ENCODE measurements around the gene POLD4.
"Not testable (repeated sequence)": the region's sequence is repeated elsewhere in the genome, so short reads cannot be mapped to it uniquely, and the experiment has no call there.

Gene POLD4

GRCh38 chr11:67353317-67354074 is at the start of gene POLD4:
Gene POLD4 (minus strand): TSS chr11:67353546. CDS start chr11:67353399, 147 bp downstream.
- DNase-seq, result peak; percentile 95
- in situ Hi-C loops (cut with MboI; ENCODE audit: low pct_unique_long_range_greater_than_20kb, low sequenced_read_pairs), result no loop called here

GRCh38 chr11:67403085-67403484 is 49.7 kb upstream of the POLD4 start:
- DNase-seq; in situ Hi-C loops (cut with MboI; ENCODE audit: low pct_unique_long_range_greater_than_20kb, low sequenced_read_pairs): not testable (repeated sequence)

GRCh38 chr11:67402192-67402839 is 49.0 kb upstream of the POLD4 start:
- in situ Hi-C loops (cut with MboI; ENCODE audit: low pct_unique_long_range_greater_than_20kb, low sequenced_read_pairs), result not testable (repeated sequence)

GRCh38 chr11:67401495-67402191 is 48.3 kb upstream of the POLD4 start, which contains the start of gene PPP1CA:
Gene PPP1CA (minus strand): TSS chr11:67401858. CDS start chr11:67401782, 76 bp downstream.
- peak; percentile 83 for DNase-seq
- in situ Hi-C loops (cut with MboI; ENCODE audit: low pct_unique_long_range_greater_than_20kb, low sequenced_read_pairs), result no loop called here

More at GRCh38 chr11:67402192-67402839, 49.0 kb upstream of the POLD4 start:
- DNase-seq, result not testable (repeated sequence)

GRCh38 chr11:67400942-67401494 is 47.7 kb upstream of the POLD4 start:
- no peak for DNase-seq
- in situ Hi-C loops (cut with MboI; ENCODE audit: low pct_unique_long_range_greater_than_20kb, low sequenced_read_pairs), result no loop called here

GRCh38 chr11:67400251-67400941 is 47.0 kb upstream of the POLD4 start:
- no peak for DNase-seq
- in situ Hi-C loops (cut with MboI; ENCODE audit: low pct_unique_long_range_greater_than_20kb, low sequenced_read_pairs), result no loop called here

- in situ Hi-C loops (cut with MboI; ENCODE audit: low pct_unique_long_range_greater_than_20kb, low sequenced_read_pairs), result no loop called here
- no peak for DNase-seq
Observed at GRCh38 chr11:67398661-67399563, 45.6 kb upstream of the POLD4 start.

- in situ Hi-C loops (cut with MboI; ENCODE audit: low pct_unique_long_range_greater_than_20kb, low sequenced_read_pairs), result no loop called here
- DNase-seq, result no peak
Observed at GRCh38 chr11:67397986-67398660, 44.8 kb upstream of the POLD4 start.

- in situ Hi-C loops (cut with MboI; ENCODE audit: low pct_unique_long_range_greater_than_20kb, low sequenced_read_pairs), result no loop called here
- DNase-seq, result no peak
Observed at GRCh38 chr11:67397536-67397935, 44.2 kb upstream of the POLD4 start.

GRCh38 chr11:67396587-67397389 is 43.4 kb upstream of the POLD4 start:
- DNase-seq, result peak; percentile 44
- in situ Hi-C loops (cut with MboI; ENCODE audit: low pct_unique_long_range_greater_than_20kb, low sequenced_read_pairs), result no loop called here

- DNase-seq, result no peak
- in situ Hi-C loops (cut with MboI; ENCODE audit: low pct_unique_long_range_greater_than_20kb, low sequenced_read_pairs), result no loop called here
Observed at GRCh38 chr11:67396259-67396581, 42.9 kb upstream of the POLD4 start.

GRCh38 chr11:67395555-67396258 is 42.4 kb upstream of the POLD4 start:
- DNase-seq, result no peak
- in situ Hi-C loops (cut with MboI; ENCODE audit: low pct_unique_long_range_greater_than_20kb, low sequenced_read_pairs), result no loop called here

GRCh38 chr11:67393990-67394389 is 40.6 kb upstream of the POLD4 start:
- no peak for DNase-seq
- in situ Hi-C loops (cut with MboI; ENCODE audit: low pct_unique_long_range_greater_than_20kb, low sequenced_read_pairs), result no loop called here

GRCh38 chr11:67393437-67393836 is 40.1 kb upstream of the POLD4 start:
- in situ Hi-C loops (cut with MboI; ENCODE audit: low pct_unique_long_range_greater_than_20kb, low sequenced_read_pairs), result no loop called here
- DNase-seq, result no peak

- no peak for DNase-seq
- in situ Hi-C loops (cut with MboI; ENCODE audit: low pct_unique_long_range_greater_than_20kb, low sequenced_read_pairs), result no loop called here
Observed at GRCh38 chr11:67392183-67392715, 38.9 kb upstream of the POLD4 start.

All from KBM-7 (cell line).